Caco-2 (cell line): Measurements from ENCODE around the gene STAG1. TPM values are rescaled to one million over a fixed set of nuclear protein-coding genes. Genes with fewer than 3 reads are reported as not detected.

Experiments
- BruUV-seq: library from RNA; stranded (reverse); fragments of 400-500 nt; replicated peaks from 2 replicates; lab custom pipeline; 2021; lab: Mats Ljungman, UMichigan
- CTCF ChIA-PET: fragments of 300-600 bp; sonication (Branson Sonifier 250); formaldehyde crosslinking; loops from one replicate; lab custom pipeline; 2022; ENCODE audit warnings: antibody characterized with exemption; lab: Charles Lee
- POLR2A ChIA-PET: fragments of 300-600 bp; sonication (Branson Sonifier 250); formaldehyde crosslinking; loops from one replicate; lab custom pipeline; 2022; ENCODE audit warnings: antibody characterized with exemption; lab: Charles Lee
- DNase-seq, 2 experiments: peaks; one replicate each; pipeline versions ENCODE4 v3.0.0 to v3.0.0-alpha.2; 2020 to 2022
- H3K27me3 ChIP-seq: replicated peaks from 2 replicates; pipeline ENCODE4 v1.6.0; 2011; ENCODE audit warnings: low read length; ENCODE audit not compliant: control insufficient read depth, insufficient read depth
- H3K36me3 ChIP-seq: 2 replicates; pipeline ENCODE4 v1.5.1; 2011; ENCODE audit warnings: low read length; ENCODE audit not compliant: control insufficient read depth, insufficient read depth
- H3K4me1 ChIP-seq: fragments of 250-450 bp; sonication (Bioruptor Pico); 2 replicates; pipeline ENCODE4 v1.5.1; 2020; ENCODE audit warnings: mild to moderate bottlenecking
- H3K4me3 ChIP-seq: 2 replicates; pipeline ENCODE4 v1.5.1; 2011; ENCODE audit warnings: low read depth, mild to moderate bottlenecking, control low read depth, low read length
- H3K9me3 ChIP-seq: fragments of 250-450 bp; sonication (Bioruptor Pico); 2 replicates; pipeline ENCODE4 v1.5.1; 2020; ENCODE audit warnings: mild to moderate bottlenecking, moderate library complexity
- H3K27ac Mint-ChIP-seq: one replicate; pipeline ENCODE4 v1.8.0; 2022; ENCODE audit warnings: mixed read lengths; ENCODE audit not compliant: unreplicated experiment
- H3K27me3 Mint-ChIP-seq: one replicate; pipeline ENCODE4 v1.8.0; 2022; ENCODE audit warnings: mixed read lengths; ENCODE audit not compliant: insufficient read depth, unreplicated experiment
- H3K36me3 Mint-ChIP-seq: one replicate; pipeline ENCODE4 v1.8.0; 2022; ENCODE audit warnings: mild to moderate bottlenecking, mixed read lengths; ENCODE audit not compliant: insufficient read depth, unreplicated experiment
- H3K4me1 Mint-ChIP-seq: one replicate; pipeline ENCODE4 v1.8.0; 2022; ENCODE audit warnings: low read depth, mixed read lengths; ENCODE audit not compliant: unreplicated experiment
- H3K4me3 Mint-ChIP-seq: one replicate; pipeline ENCODE4 v1.8.0; 2022; ENCODE audit warnings: mild to moderate bottlenecking, moderate library complexity, mixed read lengths; ENCODE audit not compliant: unreplicated experiment
- H3K9me3 Mint-ChIP-seq: one replicate; pipeline ENCODE4 v1.8.0; 2022; ENCODE audit warnings: mixed read lengths; ENCODE audit not compliant: unreplicated experiment
- intact Hi-C: fragments of 100-400 bp; cut with micrococcal nuclease; formaldehyde crosslinking; loops from one replicate; pipeline ENCODE4 v1.10.0; 2022; ENCODE audit not compliant: unreplicated experiment
- total RNA-seq: library from RNA; stranded (reverse); gene quantifications from 2 replicates; pipeline ENCODE4 v1.2.3, GENCODE V29; 2022
- TF ChIP-seq, protein P1 (sequence below), 2 experiments: fragments of 200-600 bp in 1 of 2; IDR thresholded peaks; 1 replicate in 1 of 2; 2 replicates in 1 of 2; pipeline versions ENCODE4 v1.5.1 to v1.8.0; 2011 to 2022; ENCODE audit warnings: antibody characterized with exemption in 1 of 2, control low read depth in 1 of 2, inconsistent platforms in 1 of 2, low read depth in 1 of 2, low read length in 1 of 2, mild to moderate bottlenecking in 1 of 2, moderate library complexity in 1 of 2; ENCODE audit not compliant: insufficient read depth in 1 of 2, severe bottlenecking in 1 of 2, unreplicated experiment in 1 of 2

Gene STAG1
- total RNA-seq, 1 experiment from 2014 or later, result 37.5 TPM

DNA sequence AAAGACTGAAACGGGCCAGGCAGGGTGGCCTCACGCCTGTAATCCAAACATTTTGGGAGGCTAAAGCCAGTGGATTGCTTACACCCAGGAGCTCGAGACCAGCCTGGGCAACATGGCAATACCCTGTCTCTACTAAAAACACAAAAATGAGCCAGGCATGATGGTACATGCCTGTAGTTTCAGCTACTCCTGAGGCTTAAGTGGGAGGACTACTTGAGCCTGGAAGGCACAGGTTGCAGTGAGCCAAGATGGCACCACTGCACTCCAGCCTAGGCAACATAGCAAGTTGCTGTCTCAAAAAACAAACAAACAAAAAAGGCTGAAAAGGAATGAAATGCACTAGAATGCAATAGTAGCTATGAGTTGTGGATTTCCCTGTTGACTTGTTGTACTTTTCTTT lies 94.7 kb downstream of the STAG1 start:
- CTCF ChIA-PET, result no interaction called here
- no peaks in the 10 kb centered on the region for H3K4me1 Mint-ChIP-seq
- intact Hi-C loops, result no loop called here
- no peak overlapping the region for H3K27ac Mint-ChIP-seq
- TF ChIP-seq, protein P1, sequence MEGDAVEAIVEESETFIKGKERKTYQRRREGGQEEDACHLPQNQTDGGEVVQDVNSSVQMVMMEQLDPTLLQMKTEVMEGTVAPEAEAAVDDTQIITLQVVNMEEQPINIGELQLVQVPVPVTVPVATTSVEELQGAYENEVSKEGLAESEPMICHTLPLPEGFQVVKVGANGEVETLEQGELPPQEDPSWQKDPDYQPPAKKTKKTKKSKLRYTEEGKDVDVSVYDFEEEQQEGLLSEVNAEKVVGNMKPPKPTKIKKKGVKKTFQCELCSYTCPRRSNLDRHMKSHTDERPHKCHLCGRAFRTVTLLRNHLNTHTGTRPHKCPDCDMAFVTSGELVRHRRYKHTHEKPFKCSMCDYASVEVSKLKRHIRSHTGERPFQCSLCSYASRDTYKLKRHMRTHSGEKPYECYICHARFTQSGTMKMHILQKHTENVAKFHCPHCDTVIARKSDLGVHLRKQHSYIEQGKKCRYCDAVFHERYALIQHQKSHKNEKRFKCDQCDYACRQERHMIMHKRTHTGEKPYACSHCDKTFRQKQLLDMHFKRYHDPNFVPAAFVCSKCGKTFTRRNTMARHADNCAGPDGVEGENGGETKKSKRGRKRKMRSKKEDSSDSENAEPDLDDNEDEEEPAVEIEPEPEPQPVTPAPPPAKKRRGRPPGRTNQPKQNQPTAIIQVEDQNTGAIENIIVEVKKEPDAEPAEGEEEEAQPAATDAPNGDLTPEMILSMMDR (IDR thresholded peaks at IDR 0.05; ENCODE audit: insufficient read depth in 1 of 2, low read depth in 1 of 2, low read length in 1 of 2, severe bottlenecking in 1 of 2, unreplicated experiment in 1 of 2), result no peak
- no peak overlapping the region for H3K4me3 Mint-ChIP-seq
- Histone ChIP-seq H3K4me1 (no peaks in the 10 kb centered on the region), H3K9me3 (peaks cover 13% of the 10 kb centered on the region), H3K36me3 (no peaks in the 10 kb centered on the region), H3K27me3 (no peaks in the 10 kb centered on the region), H3K4me3 (no peak overlapping the region)
- BruUV-seq, result no TSS peak
- peaks cover 9% of the 10 kb centered on the region for H3K9me3 Mint-ChIP-seq
- no peak for DNase-seq
- peaks cover 1% of the 10 kb centered on the region for H3K36me3 Mint-ChIP-seq
- POLR2A ChIA-PET, result no interaction called here
- no peaks in the 10 kb centered on the region for H3K27me3 Mint-ChIP-seq

DNA sequence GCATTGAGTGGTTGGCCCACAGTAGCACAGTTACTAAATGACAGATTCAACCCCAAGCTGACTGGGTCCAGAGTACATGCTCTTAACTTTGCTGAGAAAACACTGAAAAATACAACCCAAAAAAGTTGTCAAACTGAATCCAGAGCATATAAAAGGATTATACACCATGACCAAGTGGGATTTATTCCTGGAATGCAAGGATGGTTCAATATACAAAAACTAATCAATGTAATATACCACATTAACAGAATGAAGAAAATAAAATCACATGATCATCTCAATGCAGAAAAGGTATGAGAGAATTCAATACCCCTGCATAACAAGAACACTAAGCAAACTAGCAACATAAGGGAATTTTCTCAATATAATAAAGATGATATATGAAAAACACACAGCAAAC lies 98.5 kb downstream of the STAG1 start:
- H3K4me1 ChIP-seq, result no peaks in the 10 kb centered on the region
- ChIA-PET POLR2A (no interaction called here), CTCF (no interaction called here)
- TF ChIP-seq, protein P1 (IDR thresholded peaks at IDR 0.05; ENCODE audit: insufficient read depth in 1 of 2, low read depth in 1 of 2, low read length in 1 of 2, severe bottlenecking in 1 of 2, unreplicated experiment in 1 of 2), result no peak
- Mint-ChIP-seq H3K4me1 (peaks cover 3% of the 10 kb centered on the region), H3K9me3 (peaks cover 9% of the 10 kb centered on the region), H3K36me3 (peaks cover 5% of the 10 kb centered on the region), H3K27ac (no peak overlapping the region), H3K27me3 (no peaks in the 10 kb centered on the region), H3K4me3 (no peak overlapping the region)
- H3K4me3 ChIP-seq, result no peak overlapping the region
- H3K9me3 ChIP-seq, result peaks cover 13% of the 10 kb centered on the region
- DNase-seq, result no peak
- no TSS peak for BruUV-seq
- no peaks in the 10 kb centered on the region for H3K36me3 ChIP-seq
- intact Hi-C loops, result no loop called here
- no peaks in the 10 kb centered on the region for H3K27me3 ChIP-seq

DNA sequence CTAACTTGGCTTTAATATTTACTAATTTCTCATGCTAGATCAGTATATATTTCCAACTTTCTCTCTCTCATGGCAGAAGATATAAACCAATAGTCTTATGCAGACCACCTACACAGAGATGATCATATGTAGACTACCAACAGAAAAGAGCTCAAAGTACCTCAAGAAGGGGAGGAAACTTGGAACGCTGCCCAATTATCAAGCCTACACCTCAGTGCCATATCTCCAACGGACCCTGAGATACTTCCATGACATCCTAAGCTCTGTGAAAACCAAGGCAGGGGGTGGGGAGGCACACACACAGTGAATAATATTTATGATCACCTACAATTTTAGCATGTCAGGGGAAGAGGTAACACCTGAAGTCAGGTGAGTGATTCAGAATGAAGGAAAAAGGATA lies 100.6 kb downstream of the STAG1 start:
- ChIA-PET POLR2A (no interaction called here), CTCF (no interaction called here)
- no TSS peak for BruUV-seq
- TF ChIP-seq, protein P1 (IDR thresholded peaks at IDR 0.05; ENCODE audit: insufficient read depth in 1 of 2, low read depth in 1 of 2, low read length in 1 of 2, severe bottlenecking in 1 of 2, unreplicated experiment in 1 of 2), result no peak
- Histone ChIP-seq H3K9me3 (peaks cover 13% of the 10 kb centered on the region), H3K4me1 (no peaks in the 10 kb centered on the region), H3K36me3 (no peaks in the 10 kb centered on the region), H3K27me3 (no peaks in the 10 kb centered on the region), H3K4me3 (no peak overlapping the region)
- Mint-ChIP-seq H3K4me3 (no peak overlapping the region), H3K9me3 (peaks cover 9% of the 10 kb centered on the region), H3K27ac (no peak overlapping the region), H3K27me3 (no peaks in the 10 kb centered on the region), H3K4me1 (peaks cover 7% of the 10 kb centered on the region), H3K36me3 (peaks cover 5% of the 10 kb centered on the region)
- intact Hi-C loops, result no loop called here
- DNase-seq, result no peak
